ENCODE results near the gene NFASC.

NFASC gene

DNA sequence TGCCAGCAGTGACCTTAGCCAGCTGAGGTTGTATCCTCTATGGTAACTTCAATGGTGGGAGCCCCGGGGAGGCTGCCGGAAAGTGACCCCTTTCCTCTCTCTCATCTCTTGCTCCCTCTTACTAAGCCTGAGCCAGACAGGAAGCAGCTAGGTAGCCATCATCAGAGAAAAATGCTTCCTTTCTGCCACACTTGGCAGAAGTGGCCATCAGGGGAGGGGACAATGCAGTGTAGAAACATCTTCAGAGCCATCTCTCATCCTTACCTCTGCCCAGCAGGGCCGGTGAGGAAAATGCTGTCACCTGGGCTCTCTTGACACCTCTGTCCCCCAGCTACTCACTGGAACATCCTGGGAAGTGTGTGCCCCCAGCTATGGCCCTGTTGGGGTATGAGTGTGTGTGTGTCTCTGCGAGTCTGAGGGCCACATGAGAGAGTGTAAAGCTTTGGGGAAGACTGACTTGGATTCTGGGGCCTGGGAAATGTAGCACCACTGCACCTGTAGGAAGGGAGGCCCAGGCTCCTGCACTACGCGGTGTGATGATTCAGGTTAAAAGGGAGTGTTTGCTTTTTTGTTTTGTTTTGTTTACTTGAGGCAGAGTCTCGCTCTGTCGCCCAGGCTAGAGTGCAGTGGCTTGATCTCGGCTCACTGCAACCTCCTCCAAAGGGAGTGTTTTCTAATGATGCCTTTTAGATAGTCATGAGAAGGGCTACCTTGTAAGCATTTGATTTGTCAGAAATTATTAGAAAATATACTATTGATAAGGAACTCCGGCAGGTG is 123.6 kb downstream of the NFASC start:
- no peak overlapping the region for H3K4me3 ChIP-seq (ENCODE audit: control insufficient read depth, low read depth, low read length)
- DNase-seq (ENCODE audit: low read depth): no peak
- no peak for TF ChIP-seq CTCF (conservative IDR thresholded peaks at IDR 0.05; ENCODE audit: control insufficient read depth, insufficient read depth, low read depth, low read length)

GRCh38 chr1:204996981-204997380 is 126.3 kb downstream of the NFASC start:
- TF ChIP-seq CTCF (conservative IDR thresholded peaks at IDR 0.05; ENCODE audit: control insufficient read depth, insufficient read depth, low read depth, low read length): no peak
- DNase-seq (ENCODE audit: low read depth): peak; percentile 5
- no peak overlapping the region for H3K4me3 ChIP-seq (ENCODE audit: control insufficient read depth, low read depth, low read length)

- no peak overlapping the region for H3K4me3 ChIP-seq (ENCODE audit: control insufficient read depth, low read depth, low read length)
- DNase-seq (ENCODE audit: low read depth): no peak
- no peak for TF ChIP-seq CTCF (conservative IDR thresholded peaks at IDR 0.05; ENCODE audit: control insufficient read depth, insufficient read depth, low read depth, low read length)
Measured at GRCh38 chr1:204997591-204998355, 127.1 kb downstream of the NFASC start.

GRCh38 chr1:205001162-205001561 is 130.5 kb downstream of the NFASC start:
- H3K4me3 ChIP-seq (ENCODE audit: control insufficient read depth, low read depth, low read length): no peak overlapping the region
- TF ChIP-seq CTCF (conservative IDR thresholded peaks at IDR 0.05; ENCODE audit: control insufficient read depth, insufficient read depth, low read depth, low read length): no peak
- DNase-seq (ENCODE audit: low read depth): no peak

- DNase-seq (ENCODE audit: low read depth): no peak
- H3K4me3 ChIP-seq (ENCODE audit: control insufficient read depth, low read depth, low read length): no peak overlapping the region
- no peak for TF ChIP-seq CTCF (conservative IDR thresholded peaks at IDR 0.05; ENCODE audit: control insufficient read depth, insufficient read depth, low read depth, low read length)
Measured at GRCh38 chr1:205002705-205003104, 132.0 kb downstream of the NFASC start.

DNA sequence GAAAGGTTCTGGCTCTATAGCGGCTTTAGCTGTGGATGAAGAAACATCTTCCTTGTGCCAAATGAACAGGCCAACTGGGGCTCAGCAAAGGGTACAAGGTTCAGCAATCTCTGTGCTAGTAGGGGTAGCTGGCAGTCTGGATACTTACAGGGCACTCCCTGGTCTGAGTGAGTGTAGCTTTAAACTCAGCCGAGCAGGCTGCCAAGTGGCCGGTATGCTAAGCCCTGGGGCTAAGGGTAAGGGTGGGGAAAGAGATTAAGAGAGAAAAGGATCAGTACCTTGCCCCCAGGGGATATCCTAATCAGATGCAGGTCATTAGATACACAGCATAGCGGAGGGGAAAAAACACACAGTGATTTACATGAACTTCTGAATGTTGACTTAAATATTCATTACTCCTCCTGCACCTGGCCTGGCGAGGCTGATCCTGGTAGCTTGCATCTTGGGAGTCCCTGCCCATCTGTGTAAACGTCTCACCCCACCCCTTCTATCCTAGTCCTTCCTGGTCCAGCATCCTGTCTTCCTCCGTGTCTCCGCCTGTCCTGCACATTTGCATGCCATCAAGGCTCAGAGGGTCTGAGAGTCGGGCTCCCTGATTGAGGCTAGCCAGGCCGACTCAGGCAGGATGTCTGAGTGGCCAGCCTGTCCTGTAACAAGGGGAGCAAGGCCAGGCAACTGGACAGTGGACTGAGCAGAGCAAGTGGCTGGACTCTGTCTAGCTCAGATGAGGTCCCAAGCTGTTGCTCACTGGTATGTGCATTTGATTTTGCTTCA is 132.9 kb downstream of the NFASC start:
- no peak for TF ChIP-seq CTCF (conservative IDR thresholded peaks at IDR 0.05; ENCODE audit: control insufficient read depth, insufficient read depth, low read depth, low read length)
- no peak overlapping the region for H3K4me3 ChIP-seq (ENCODE audit: control insufficient read depth, low read depth, low read length)
- no peak for DNase-seq (ENCODE audit: low read depth)

All from fibroblast of mammary gland (primary cell).